IMR-90 (cell line): ENCODE measurements around the gene SOWAHC.

Experiments used
- MAFK ChIP-seq: IDR thresholded peaks from 2 replicates; pipeline ENCODE4 v1.6.1; 2012; ENCODE audit warnings: low read depth, low read length, improper control_type of control experiment
- NFE2L2 ChIP-seq: fragments of 150-350 bp; IDR thresholded peaks from 2 replicates; pipeline ENCODE4 v1.6.1; 2016; ENCODE audit warnings: low read depth, mild to moderate bottlenecking, low read length
- POLR2A ChIP-seq: IDR thresholded peaks from 2 replicates; pipeline ENCODE4 v1.6.1; 2012; ENCODE audit warnings: mild to moderate bottlenecking, low read depth, low read length
- RAD21 ChIP-seq: IDR thresholded peaks from 2 replicates; pipeline ENCODE4 v1.6.1; 2012; ENCODE audit warnings: low read length, improper control_type of control experiment
- TF ChIP-seq, protein P1 (sequence below): conservative IDR thresholded peaks from 2 replicates; pipeline ENCODE4 v1.5.1; 2012; ENCODE audit warnings: mild to moderate bottlenecking, low read depth, low read length, improper control_type of control experiment

DNA sequence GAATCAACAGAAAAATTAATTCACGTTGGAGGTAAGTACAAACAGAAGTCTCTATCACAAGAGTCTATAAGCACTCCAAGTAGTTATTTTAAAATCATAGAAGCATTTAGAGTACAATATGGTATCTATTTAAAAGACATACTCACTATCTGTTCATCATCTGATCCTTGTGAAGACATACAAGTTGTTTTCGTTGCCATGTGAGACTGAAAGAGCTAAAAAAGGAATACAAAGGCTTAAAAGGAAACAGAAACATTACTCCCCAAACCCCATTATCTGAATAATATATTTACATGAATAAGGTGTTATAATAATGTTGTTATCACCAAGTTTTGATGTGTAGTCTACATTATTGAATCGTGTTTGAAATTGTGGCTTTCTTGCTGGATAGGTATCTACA lies 21.3 kb upstream of the SOWAHC start:
- TF ChIP-seq NFE2L2: no peak
- TF ChIP-seq MAFK: no peak
- TF ChIP-seq, protein P1, sequence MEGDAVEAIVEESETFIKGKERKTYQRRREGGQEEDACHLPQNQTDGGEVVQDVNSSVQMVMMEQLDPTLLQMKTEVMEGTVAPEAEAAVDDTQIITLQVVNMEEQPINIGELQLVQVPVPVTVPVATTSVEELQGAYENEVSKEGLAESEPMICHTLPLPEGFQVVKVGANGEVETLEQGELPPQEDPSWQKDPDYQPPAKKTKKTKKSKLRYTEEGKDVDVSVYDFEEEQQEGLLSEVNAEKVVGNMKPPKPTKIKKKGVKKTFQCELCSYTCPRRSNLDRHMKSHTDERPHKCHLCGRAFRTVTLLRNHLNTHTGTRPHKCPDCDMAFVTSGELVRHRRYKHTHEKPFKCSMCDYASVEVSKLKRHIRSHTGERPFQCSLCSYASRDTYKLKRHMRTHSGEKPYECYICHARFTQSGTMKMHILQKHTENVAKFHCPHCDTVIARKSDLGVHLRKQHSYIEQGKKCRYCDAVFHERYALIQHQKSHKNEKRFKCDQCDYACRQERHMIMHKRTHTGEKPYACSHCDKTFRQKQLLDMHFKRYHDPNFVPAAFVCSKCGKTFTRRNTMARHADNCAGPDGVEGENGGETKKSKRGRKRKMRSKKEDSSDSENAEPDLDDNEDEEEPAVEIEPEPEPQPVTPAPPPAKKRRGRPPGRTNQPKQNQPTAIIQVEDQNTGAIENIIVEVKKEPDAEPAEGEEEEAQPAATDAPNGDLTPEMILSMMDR: no peak
- no peak for TF ChIP-seq RAD21
- no peak for TF ChIP-seq POLR2A
